Measurements from ENCODE around the gene HERC3.

DNA sequence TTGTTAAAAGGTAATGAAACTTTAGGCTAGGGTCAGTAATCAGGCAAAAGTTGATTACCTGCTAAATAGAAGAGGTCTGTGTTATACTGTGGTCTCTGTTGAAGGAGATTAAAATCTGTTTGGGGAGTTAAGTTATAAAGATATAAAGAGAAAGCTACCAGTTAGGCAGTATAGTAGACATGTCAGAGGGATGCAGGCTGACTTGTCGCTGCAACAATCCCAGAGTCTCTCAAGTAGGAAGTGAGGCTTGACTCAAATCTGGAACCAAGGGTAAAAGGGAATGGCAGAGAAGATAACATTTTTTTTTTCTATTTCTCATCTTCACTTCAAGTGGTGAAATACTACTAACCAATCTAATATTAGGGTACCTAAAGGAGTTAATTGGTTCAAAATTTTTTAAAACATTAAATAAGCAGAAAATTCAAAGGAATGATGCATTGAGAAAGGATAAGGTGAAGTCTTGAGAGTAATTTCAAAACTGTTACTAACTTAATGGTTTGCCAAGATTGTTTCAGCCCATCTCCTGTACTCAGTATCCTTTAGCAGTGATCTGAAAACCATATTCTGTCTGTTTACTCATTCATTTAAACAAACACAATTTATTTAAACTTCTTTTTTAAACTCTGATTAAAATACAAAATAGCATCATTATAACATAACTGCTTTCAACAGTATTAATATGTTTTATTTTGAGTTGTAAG, 12.8 kb downstream of the HERC3 start:
- TF ChIP-seq MTA3 (CRISPR knock-in tag; IDR thresholded peaks at IDR 0.05) (no peak), ZNF878 (CRISPR knock-in tag; IDR thresholded peaks at IDR 0.05) (no peak), RXRA (CRISPR knock-in tag; IDR thresholded peaks at IDR 0.05) (no peak), ZBTB7A (CRISPR knock-in tag; IDR thresholded peaks at IDR 0.05) (no peak), ADNP (CRISPR knock-in tag; IDR thresholded peaks at IDR 0.05) (no peak), ARNT (IDR thresholded peaks at IDR 0.05) (no peak), EED (CRISPR knock-in tag; IDR thresholded peaks at IDR 0.05) (no peak)
- TF ChIP-seq, protein P1, sequence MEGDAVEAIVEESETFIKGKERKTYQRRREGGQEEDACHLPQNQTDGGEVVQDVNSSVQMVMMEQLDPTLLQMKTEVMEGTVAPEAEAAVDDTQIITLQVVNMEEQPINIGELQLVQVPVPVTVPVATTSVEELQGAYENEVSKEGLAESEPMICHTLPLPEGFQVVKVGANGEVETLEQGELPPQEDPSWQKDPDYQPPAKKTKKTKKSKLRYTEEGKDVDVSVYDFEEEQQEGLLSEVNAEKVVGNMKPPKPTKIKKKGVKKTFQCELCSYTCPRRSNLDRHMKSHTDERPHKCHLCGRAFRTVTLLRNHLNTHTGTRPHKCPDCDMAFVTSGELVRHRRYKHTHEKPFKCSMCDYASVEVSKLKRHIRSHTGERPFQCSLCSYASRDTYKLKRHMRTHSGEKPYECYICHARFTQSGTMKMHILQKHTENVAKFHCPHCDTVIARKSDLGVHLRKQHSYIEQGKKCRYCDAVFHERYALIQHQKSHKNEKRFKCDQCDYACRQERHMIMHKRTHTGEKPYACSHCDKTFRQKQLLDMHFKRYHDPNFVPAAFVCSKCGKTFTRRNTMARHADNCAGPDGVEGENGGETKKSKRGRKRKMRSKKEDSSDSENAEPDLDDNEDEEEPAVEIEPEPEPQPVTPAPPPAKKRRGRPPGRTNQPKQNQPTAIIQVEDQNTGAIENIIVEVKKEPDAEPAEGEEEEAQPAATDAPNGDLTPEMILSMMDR (CRISPR knock-in tag; IDR thresholded peaks at IDR 0.05), result no peak
